Vagina (tissue), 2 donors: ENCODE data around the gene CCDC183. TPM values are rescaled to one million over a fixed set of nuclear protein-coding genes. Genes with fewer than 3 reads are reported as not detected.
"Not testable (repeated sequence)": the region's sequence is repeated elsewhere in the genome, so short reads cannot be mapped to it uniquely, and the experiment has no call there.

Experiments used
- DNase-seq, 2 donors: peaks; one replicate each; pipeline ENCODE4 v3.0.0-alpha.2; 2017; ENCODE audit errors: extremely low spot score in 2 of 2
- H3K27ac ChIP-seq: fragments of 200-600 bp; sonication (generic); one replicate; pipeline ENCODE4 v1.5.1; 2019
- H3K27me3 ChIP-seq: fragments of 200-600 bp; sonication (generic); one replicate; pipeline ENCODE4 v1.5.1; 2019
- H3K36me3 ChIP-seq, 2 donors: fragments of 200-600 bp; sonication (generic); one replicate each; pipeline ENCODE4 v1.5.1; 2017 to 2019
- H3K4me1 ChIP-seq: fragments of 200-600 bp; sonication (generic); one replicate; pipeline ENCODE4 v1.5.1; 2019
- H3K4me3 ChIP-seq, 2 donors: fragments of 200-600 bp; sonication (generic); 1 replicate in 1 of 2; 2 replicates in 1 of 2; pipeline ENCODE4 v1.5.1; 2016 to 2019
- H3K9me3 ChIP-seq: fragments of 200-600 bp; sonication (generic); one replicate; pipeline ENCODE4 v1.5.1; 2019
- POLR2A ChIP-seq, 2 donors: fragments of 450-650 bp; IDR thresholded peaks; one replicate each; pipeline ENCODE4 v1.6.1; 2017; ENCODE audit warnings: antibody characterized with exemption in 2 of 2, mild to moderate bottlenecking in 2 of 2, moderate library complexity in 2 of 2
- POLR2AphosphoS5 ChIP-seq, 2 donors: sonication (generic); formaldehyde crosslinking; IDR thresholded peaks; one replicate each; pipeline ENCODE4 v1.9.0; 2017; ENCODE audit warnings: antibody characterized with exemption in 2 of 2, mild to moderate bottlenecking in 2 of 2, low read depth in 1 of 2; ENCODE audit not compliant: insufficient read depth in 1 of 2
- intact Hi-C: fragments of 100-400 bp; cut with DNase I; formaldehyde crosslinking; loops from one replicate; pipeline ENCODE4 v1.15.1; 2023
- total RNA-seq: library from RNA; depleted of rRNA; stranded (reverse); fragments of >200 nt; gene quantifications from one replicate; pipeline ENCODE4 v1.2.3, GENCODE V29; 2016
- TF ChIP-seq, protein P1 (sequence below), 3 experiments: fragments of 450-650 bp in 2 of 3; fragments of 200-600 bp in 1 of 3; sonication (generic) in 1 of 3; IDR thresholded peaks; one replicate each; pipeline ENCODE4 v1.5.1; 2017 to 2019; ENCODE audit warnings: antibody characterized with exemption in 3 of 3, mild to moderate bottlenecking in 2 of 3, moderate library complexity in 2 of 3

The CCDC183 gene
- total RNA-seq, 1 donor from 2014 or later = not detected

DNA sequence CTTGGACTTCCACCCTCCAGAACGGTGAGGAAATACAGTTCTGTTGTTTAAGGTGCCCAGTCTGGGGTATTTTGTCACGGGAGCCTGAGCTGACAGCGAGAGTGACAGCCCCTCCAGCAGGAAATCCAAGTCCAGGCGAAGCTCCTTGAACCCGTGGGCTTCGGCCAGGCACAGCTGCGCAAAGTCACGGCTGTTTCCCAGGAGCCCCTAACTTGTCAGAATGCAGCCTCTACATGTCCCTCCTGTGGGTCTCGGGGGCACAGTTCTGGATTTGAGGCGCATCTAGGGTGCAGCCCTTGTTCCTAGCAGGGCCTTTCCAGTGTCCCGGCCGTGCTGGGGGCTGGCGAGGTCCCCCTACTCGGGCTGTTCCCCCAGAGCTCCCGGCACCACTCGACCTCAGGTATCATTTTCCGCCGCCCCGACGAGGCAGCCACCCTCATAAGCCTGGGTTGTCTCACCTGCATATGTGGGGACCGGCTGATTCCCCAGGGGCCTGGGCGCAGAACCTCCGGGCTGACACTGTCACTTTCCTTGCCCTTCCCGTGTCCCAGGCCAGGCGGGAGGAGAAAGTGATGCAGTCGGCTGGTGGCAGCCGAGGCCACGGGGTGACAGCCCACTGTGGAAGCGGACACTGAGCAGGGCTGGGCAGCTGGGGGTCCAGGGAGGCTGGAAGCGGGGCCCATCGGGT, 42.6 kb upstream of the CCDC183 start:
- DNase-seq = no peak
- H3K36me3 ChIP-seq = no peaks in the 10 kb centered on the region
- no peaks in the 10 kb centered on the region for H3K4me1 ChIP-seq
- H3K27ac ChIP-seq = no peak overlapping the region
- no peak for TF ChIP-seq POLR2A (IDR thresholded peaks at IDR 0.05)
- TF ChIP-seq, protein P1, sequence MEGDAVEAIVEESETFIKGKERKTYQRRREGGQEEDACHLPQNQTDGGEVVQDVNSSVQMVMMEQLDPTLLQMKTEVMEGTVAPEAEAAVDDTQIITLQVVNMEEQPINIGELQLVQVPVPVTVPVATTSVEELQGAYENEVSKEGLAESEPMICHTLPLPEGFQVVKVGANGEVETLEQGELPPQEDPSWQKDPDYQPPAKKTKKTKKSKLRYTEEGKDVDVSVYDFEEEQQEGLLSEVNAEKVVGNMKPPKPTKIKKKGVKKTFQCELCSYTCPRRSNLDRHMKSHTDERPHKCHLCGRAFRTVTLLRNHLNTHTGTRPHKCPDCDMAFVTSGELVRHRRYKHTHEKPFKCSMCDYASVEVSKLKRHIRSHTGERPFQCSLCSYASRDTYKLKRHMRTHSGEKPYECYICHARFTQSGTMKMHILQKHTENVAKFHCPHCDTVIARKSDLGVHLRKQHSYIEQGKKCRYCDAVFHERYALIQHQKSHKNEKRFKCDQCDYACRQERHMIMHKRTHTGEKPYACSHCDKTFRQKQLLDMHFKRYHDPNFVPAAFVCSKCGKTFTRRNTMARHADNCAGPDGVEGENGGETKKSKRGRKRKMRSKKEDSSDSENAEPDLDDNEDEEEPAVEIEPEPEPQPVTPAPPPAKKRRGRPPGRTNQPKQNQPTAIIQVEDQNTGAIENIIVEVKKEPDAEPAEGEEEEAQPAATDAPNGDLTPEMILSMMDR (IDR thresholded peaks at IDR 0.05) = no peak
- no peak for TF ChIP-seq POLR2AphosphoS5 (IDR thresholded peaks at IDR 0.05; ENCODE audit: insufficient read depth in 1 of 2, low read depth in 1 of 2)
- intact Hi-C loops = no loop called here
- peaks cover 6% of the 10 kb centered on the region for H3K9me3 ChIP-seq
- no peaks in the 10 kb centered on the region for H3K27me3 ChIP-seq
- no peak overlapping the region for H3K4me3 ChIP-seq

DNA sequence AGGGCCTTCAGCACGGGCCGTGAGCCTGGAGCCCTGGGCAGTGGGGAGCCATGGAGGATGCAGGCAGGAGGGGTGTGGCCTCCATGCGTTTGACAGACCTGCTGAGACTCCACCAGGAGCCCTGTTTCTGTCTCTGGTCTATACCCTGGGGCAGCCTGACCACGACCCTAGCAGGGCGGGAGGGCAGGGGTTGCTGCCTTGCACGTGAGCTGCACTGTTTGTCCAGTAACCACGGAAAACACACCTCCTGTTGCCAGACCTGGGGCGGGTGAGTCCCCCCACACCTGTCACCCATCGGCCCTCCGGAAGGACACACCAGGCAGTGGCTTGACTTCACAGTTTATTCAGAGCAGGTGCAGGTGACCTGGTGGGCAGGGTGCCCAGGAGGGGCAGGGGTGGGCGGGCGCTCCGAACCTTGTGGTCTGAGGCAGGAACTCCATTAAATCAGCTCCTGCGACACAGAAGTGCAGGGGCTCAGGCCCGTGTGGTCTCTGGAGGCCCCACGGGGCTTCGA, 42.0 kb upstream of the CCDC183 start:
- Histone ChIP-seq H3K27ac (no peak overlapping the region), H3K36me3 (no peaks in the 10 kb centered on the region), H3K27me3 (no peaks in the 10 kb centered on the region), H3K4me1 (no peaks in the 10 kb centered on the region), H3K9me3 (peaks cover 6% of the 10 kb centered on the region), H3K4me3 (no peak overlapping the region)
- intact Hi-C loops = no loop called here
- no peak for DNase-seq
- TF ChIP-seq POLR2A (IDR thresholded peaks at IDR 0.05) = no peak

DNA sequence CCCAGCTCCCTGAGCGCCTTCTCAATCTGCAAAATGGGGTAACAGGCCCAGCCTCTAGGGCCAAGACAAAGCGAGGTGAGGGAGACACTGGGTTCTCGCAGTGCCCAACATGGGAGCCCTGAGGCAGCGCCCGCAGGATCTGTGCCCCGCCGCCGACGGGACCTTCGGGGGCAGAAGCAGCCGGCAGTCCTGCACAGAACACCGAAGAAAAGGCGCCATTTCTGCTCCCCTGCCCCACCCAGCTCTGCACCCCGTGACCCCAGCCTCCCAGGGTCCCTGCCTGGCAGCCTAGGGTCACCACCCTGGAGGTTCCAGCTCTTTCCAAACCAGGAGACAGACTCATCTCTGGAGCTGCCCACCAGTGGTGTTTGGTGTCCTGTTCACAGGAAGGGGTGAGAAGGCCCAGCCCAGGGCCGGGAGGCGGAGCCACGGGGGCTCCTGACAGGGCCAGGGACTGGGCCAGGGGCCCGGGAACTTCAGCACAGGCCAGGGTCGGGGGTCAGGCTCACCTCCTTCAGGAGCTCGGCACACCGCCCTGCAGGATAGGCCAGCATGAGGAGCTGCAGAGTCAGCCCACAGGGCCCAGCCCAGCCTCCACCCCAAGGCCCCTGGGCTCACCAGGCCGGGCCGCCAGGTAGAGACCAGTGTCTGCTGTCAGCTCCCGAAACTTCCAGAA, 41.4 kb upstream of the CCDC183 start:
- Histone ChIP-seq H3K36me3 (no peaks in the 10 kb centered on the region), H3K27ac (no peak overlapping the region), H3K9me3 (peaks cover 6% of the 10 kb centered on the region), H3K4me1 (no peaks in the 10 kb centered on the region), H3K4me3 (no peak overlapping the region), H3K27me3 (no peaks in the 10 kb centered on the region)
- TF ChIP-seq, protein P1 (IDR thresholded peaks at IDR 0.05) = no peak
- TF ChIP-seq POLR2A (IDR thresholded peaks at IDR 0.05) (no peak), POLR2AphosphoS5 (IDR thresholded peaks at IDR 0.05; ENCODE audit: insufficient read depth in 1 of 2, low read depth in 1 of 2) (no peak)
- intact Hi-C loops = no loop called here
- DNase-seq = no peak

DNA sequence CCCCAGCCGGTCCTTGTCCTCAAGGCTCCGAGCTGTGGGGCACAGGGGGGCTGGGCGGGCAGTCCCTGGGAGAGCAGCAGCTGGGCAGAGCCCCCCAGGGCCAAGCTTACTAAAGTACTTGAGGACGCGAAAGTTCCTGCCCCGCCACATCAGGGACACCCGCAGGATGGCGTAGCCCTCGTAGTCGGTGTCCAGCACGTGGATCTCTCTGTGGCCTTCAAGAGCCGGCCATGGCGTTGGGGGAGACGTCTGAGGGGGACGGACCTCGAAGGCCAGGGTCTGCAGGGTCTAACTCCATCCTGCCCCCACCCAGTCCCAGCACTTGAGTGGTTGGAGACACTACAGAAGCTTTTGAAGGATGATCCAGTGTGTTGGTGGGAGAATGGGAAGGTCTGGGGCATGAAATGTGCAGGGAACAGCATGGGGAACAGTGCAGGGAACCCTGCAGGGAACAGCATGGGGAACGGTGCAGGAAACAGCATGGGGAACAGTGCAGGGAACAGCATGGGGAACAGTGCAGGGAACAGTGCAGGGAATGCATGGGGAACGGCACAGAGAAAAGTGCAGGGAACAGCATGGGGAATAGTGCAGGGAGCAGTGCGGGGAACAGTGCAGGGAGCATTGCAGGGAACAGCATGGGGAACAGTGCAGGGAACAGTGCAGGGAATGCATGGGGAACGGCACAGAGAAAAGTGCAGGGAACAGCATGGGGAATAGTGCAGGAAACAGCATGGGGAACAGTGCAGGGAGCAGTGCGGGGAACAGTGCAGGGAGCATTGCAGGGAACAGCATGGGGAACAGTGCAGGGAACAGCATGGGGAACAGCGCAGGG, 40.6 kb upstream of the CCDC183 start:
- intact Hi-C loops, H3K36me3 ChIP-seq, H3K27ac ChIP-seq, DNase-seq, H3K27me3 ChIP-seq, H3K4me1 ChIP-seq, H3K9me3 ChIP-seq, H3K4me3 ChIP-seq: not testable (repeated sequence)

DNA sequence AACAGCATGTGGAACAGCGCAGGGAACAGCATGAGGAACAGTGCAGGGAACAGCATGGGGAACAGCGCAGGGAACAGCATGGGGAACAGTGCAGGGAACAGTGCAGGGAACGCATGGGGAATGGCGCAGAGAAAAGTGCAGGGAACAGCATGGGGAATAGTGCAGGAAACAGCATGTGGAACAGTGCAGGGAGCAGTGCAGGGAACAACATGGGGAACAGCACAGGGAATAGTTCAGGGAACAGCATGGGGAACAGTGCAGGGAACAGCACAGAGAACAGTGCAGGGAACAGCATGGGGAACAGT, 40.1 kb upstream of the CCDC183 start:
- H3K27me3 ChIP-seq = no peaks in the 10 kb centered on the region
- intact Hi-C loops = no loop called here
- DNase-seq = no peak
- no peaks in the 10 kb centered on the region for H3K4me1 ChIP-seq
- no peak overlapping the region for H3K27ac ChIP-seq
- TF ChIP-seq, protein P1 (IDR thresholded peaks at IDR 0.05) = no peak
- TF ChIP-seq POLR2AphosphoS5 (IDR thresholded peaks at IDR 0.05; ENCODE audit: insufficient read depth in 1 of 2, low read depth in 1 of 2) = no peak
- no peak for TF ChIP-seq POLR2A (IDR thresholded peaks at IDR 0.05)
- peaks cover 6% of the 10 kb centered on the region for H3K9me3 ChIP-seq
- no peaks in the 10 kb centered on the region for H3K36me3 ChIP-seq
- H3K4me3 ChIP-seq = no peak overlapping the region
